Activated naive CD4-positive, alpha-beta T cell treated with anti-CD3 and anti-CD28 coated beads, Interleukin-2, amount 50 U/mL, for 16 hours (primary cell): ENCODE results near the gene ISLR2.
"Not testable (repeated sequence)": the region's sequence is repeated elsewhere in the genome, so short reads cannot be mapped to it uniquely, and the experiment has no call there.

Experiments
- DNase-seq: peaks from one replicate; pipeline ENCODE4 v3.0.0-alpha.2; 2020

Gene ISLR2, protein sequence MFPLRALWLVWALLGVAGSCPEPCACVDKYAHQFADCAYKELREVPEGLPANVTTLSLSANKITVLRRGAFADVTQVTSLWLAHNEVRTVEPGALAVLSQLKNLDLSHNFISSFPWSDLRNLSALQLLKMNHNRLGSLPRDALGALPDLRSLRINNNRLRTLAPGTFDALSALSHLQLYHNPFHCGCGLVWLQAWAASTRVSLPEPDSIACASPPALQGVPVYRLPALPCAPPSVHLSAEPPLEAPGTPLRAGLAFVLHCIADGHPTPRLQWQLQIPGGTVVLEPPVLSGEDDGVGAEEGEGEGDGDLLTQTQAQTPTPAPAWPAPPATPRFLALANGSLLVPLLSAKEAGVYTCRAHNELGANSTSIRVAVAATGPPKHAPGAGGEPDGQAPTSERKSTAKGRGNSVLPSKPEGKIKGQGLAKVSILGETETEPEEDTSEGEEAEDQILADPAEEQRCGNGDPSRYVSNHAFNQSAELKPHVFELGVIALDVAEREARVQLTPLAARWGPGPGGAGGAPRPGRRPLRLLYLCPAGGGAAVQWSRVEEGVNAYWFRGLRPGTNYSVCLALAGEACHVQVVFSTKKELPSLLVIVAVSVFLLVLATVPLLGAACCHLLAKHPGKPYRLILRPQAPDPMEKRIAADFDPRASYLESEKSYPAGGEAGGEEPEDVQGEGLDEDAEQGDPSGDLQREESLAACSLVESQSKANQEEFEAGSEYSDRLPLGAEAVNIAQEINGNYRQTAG

GRCh38 chr15:74130155-74130848 lies at the start of gene ISLR2:
ISLR2 (plus strand) TSS chr15:74130586; CDS start chr15:74132755, 2,169 bp downstream.
- no peak for DNase-seq

DNA sequence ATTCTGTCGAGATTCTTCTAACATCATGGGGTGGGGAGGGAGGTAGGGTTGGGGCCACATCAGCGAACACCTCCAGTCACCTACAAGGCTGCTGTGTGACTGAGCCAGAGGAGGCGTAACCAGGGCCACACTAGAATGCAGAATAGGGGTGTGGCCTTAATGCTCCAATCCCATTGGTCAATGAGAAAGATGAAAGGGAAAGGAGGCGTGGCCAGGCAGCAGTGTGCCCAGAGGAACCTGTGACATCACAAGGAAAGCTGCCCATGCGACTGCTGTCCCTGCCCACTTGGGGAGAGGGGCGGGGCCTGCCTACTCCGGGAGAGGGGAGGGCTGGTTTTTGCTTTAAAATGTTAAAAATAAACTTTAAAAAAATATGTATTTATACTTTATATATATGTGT lies 47.9 kb upstream of the ISLR2 start, which contains the start of gene GOLGA6A:
Gene GOLGA6A (minus strand): TSS at position 101 of the 400 bp plus-strand sequence. CDS start 41 bp downstream, at position 60.
- not testable (repeated sequence) for DNase-seq

GRCh38 chr15:74094567-74094966 lies 35.8 kb upstream of the ISLR2 start:
- DNase-seq = not testable (repeated sequence)

DNA sequence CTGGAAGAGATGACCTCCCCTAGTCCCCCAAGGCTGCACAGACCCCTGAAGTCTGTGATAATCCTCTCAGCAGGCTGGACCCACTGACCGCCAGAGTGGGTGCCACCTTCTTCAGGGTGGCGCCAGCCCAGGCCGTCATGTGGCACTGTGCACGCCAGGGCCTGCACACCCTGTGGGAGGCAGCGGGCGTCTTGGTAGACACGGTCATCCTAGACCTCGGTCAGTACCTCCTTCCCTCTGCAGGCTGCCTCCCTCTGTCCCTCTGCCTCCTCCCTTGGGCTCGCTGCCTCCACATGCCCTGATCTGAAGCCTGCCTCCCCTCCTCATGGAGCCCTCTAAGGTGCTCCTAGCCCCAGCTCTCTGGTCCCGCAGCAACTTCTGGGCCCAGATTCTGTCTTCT lies 34.8 kb upstream of the ISLR2 start:
- not testable (repeated sequence) for DNase-seq

DNA sequence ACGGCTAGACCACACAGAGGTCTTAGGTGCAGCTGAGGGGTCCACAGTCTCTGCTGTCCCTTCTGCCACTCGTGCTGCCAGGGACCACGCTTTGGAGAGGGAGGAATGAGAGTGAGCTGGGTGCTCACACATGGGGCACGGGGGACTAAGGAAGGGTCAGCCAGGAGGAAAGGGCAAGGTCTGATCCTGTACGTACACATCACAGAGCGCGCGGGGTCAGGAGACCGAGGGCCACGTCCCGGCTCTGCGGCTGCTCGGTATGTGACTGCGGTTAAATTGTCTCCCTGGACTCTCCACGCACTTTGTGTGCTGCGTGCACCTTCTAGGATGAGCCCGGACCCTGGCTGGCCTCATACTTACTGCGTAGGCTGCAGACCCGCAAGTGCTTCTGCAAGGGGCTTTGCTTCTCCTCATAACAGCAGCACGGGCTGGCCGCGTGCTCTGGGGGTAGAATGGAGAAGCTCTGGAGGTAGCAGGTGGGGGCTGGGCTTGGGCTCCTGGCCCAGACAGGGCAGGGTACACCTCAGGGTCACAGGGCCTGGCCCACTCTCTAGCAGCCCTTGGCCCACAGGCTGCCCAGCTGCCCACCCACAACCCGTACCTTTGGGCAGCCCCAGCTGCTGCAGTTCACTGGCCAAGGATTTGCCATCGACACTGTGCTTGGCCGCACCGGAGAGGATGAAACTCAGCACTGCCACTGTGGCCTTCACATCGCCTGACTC lies 33.5 kb upstream of the ISLR2 start:
- DNase-seq = not testable (repeated sequence)

DNA sequence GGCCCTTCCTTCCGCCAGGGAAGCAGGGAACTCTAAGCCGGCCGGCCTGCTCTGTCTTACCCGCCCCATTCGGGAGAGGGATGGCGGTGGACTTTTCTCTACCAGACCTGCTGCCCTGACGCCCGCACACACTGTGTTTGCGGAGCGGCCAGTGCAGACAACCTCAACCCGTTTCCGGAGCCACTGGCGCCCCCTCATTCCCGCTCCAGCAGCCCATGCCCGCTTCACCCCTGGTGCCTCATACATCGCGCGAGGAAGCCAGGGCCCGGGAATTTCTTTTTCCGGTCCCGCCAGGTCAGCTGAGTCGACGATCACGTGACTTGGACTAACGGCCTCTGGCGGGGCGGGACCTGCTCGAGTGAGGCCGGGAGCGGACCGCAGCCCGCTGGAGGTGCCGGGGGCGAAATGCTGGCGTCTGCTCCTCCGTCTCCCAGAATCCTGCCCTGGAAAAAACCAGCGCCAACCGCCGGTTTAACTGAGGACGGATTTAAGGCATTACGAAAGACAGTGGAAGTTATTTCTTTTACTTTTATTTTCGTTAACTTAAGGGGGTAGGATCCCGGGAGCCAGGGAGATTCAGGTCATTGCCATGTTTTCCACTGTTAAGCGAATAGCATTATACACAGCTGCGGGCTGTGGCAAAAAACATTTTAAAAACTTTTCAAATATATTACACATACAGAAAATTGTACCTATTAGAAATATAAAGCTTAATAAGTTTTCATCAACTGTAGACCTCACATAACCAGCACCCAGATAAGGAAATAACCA lies 30.2 kb upstream of the ISLR2 start:
- DNase-seq = peak; percentile 72

GRCh38 chr15:74108111-74108510 lies 22.3 kb upstream of the ISLR2 start:
- DNase-seq = no peak

- not testable (repeated sequence) for DNase-seq
Measured at GRCh38 chr15:74108611-74109010, 21.8 kb upstream of the ISLR2 start.

DNA sequence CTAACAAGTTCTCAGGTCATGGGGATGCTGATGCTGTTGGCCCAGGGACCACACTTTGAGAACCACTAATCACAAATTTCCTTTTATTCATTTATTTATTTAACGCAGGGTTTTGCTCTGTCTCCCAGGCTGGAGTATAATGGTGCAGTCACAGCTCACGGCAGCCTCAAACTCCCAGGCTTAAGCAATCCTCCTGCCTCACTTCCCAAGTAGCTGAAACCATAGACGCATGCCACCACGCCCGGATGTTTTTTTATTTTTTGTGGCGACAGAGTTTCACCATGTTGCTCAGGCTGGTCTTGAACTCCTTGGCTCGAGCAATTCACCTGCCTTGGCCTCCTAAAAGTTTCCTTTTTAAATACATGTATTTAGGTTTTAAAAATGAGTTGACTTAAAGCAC lies 20.7 kb upstream of the ISLR2 start:
- DNase-seq = no peak

DNA sequence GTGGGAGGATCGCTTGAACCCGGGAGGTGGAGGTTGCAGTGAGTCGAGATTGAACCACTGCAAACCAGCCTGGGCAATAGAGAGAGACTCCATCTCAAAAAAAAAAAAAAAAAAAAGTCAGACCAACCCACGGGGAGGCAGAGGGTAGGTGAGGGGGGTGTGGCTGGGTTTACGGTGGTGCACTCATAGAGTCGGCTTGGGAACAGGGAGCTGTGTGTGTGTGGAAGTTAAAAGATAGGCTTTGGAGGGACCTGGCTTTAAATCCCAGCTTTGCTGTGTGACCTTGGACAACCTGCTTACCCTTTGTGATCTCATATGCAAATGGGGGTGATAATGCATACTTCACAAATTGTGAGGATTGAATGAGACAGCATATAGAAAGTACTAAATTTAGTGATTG lies 10.0 kb upstream of the ISLR2 start:
- no peak for DNase-seq

- DNase-seq = no peak
Measured at GRCh38 chr15:74121039-74121438, 9.3 kb upstream of the ISLR2 start.

GRCh38 chr15:74121858-74122257 lies 8.5 kb upstream of the ISLR2 start:
- no peak for DNase-seq

DNA sequence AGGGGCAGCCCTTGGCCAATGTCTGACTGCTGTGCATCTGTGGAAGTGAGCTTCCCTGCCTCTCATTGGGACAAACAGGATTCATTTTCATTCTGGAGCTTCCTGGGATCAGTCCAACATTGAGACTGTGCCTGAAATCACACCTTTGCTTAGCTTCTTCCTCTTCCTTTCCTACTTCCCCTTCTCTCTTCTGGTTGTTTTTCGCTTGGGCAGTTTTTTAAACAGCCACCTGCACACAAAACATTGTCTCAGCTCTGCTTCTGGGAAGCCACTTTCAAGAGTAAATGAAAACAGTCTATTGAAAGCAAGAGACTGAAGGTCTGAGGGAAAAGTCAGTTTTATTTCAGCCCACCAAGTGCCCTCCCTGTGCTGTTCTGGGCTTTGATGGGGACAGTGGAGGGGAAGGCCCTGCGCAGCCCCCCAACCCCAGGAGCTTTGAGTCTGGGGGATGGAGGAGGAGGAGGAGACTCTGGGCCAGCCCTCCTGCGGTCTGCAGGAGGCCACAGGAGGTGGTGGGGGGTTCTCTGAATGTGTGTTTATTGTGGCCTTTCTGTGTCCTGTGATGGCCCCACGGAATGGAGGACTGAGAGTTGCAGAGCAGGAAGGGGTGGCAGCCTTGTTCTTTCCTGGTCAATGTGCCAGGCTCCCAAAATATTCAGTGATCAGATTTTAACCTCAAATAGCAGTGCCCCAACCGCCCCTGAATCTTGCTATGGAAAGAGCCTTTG lies 7.8 kb upstream of the ISLR2 start:
- no peak for DNase-seq

- no peak for DNase-seq
Measured at GRCh38 chr15:74123131-74123429, 7.3 kb upstream of the ISLR2 start.

DNA sequence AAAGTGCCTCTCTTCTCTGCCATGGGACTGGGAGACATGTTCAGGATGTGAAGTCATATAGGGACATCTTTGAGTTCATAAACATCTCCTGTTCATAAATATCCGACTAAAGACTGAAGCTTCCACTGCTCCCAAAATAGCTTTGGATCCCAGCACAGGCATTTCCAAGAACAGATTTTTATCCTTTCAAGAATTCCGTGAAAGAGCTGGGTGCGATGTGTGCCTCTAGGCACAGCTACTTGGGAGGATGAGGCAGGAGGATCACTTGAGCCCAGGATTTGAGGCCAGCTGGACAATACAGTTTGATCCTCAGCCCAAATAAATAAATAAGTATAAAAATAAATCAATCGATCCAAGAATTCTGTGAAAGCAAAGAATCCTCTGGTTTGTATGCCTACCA lies 6.7 kb upstream of the ISLR2 start:
- DNase-seq = no peak

GRCh38 chr15:74124196-74124595 lies 6.2 kb upstream of the ISLR2 start:
- no peak for DNase-seq

DNA sequence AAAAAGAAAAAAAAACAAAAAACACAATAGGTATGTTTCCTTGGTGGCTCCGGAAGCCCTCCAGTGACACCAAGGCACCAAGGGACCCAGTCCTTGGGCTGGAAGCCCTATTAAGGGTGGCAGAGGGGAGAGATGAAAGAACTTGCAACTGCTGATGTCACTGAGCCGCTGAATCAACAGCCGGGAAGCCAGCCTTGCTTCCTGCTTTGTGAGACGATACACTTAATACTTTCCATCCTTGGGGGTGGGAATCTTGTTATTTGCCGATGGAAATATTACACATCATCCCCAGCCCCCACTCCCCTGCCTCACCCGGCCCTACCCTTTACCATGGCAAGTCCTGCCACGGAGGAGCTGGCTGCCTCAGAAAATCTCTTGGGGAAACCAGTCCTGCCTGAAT lies 5.6 kb upstream of the ISLR2 start:
- DNase-seq = no peak

- peak; percentile 87 for DNase-seq
Measured at GRCh38 chr15:74127255-74127953, 3.0 kb upstream of the ISLR2 start.

DNA sequence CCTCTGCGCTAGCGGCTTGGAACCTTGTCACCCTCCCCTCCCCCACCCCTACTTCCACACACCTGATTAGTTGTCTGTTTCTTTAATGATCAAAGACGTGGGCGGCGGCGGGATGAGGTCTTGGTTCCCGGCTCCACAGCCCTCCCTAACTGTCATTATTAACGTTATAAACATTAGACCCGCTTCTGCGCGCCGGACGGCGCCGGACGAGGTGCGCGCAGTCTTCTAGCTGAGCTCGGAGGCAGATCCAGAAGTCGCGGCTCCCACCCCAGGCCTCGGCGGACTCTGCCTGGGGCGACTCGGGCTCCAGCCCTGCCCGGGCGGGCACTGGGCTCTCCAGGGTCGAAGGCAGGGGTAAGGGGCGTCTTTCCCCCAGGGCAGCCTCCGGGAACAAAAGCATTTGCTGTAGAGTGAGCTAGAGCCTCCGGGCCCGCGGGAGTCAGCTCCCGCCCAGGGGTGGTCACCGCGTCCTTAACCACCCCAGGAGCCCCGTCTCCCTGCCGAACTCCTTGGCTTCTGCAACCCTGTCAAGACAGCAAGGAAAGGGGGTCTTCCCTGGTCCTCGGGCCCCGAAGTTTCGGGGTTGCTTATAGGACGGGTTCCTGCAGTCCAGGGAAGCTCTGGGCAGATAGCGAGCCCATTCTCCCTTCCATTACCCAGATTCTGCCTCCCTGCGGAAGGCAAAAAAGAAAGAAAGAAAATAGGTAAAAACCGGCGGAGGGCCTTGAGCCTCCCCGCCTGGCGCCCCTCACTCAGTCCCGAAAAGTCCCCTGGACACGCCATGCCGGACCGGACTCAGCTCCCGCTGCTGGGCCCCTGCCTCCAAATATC lies 2.2 kb upstream of the ISLR2 start:
- DNase-seq = no peak
